Naive thymus-derived CD4-positive, alpha-beta T cell (primary cell): Measurements from ENCODE around the gene HIPK4. TPM values are rescaled to one million over a fixed set of nuclear protein-coding genes. Genes with fewer than 3 reads are reported as not detected.

Experiments used
- ATAC-seq: fragments of 150-1000 bp; cut with Tn5 transposase; 2 replicates; pipeline ENCODE4 v1.10.0; 2021; ENCODE audit warnings: mild to moderate bottlenecking, moderate library complexity
- CTCF ChIA-PET: fragments of 350-600 bp; sonication (Branson Sonifier 250); formaldehyde crosslinking; loops from one replicate; lab custom pipeline; 2021; ENCODE audit warnings: antibody characterized with exemption; lab: Charles Lee
- POLR2A ChIA-PET: fragments of 350-600 bp; sonication (Branson Sonifier 250); formaldehyde crosslinking; loops from one replicate; lab custom pipeline; 2021; ENCODE audit warnings: antibody characterized with exemption, inconsistent platforms; lab: Charles Lee
- DNase-seq, 9 donors: peaks; one replicate each; pipeline versions ENCODE4 v3.0.0 to v3.0.0-alpha.2; 2020 to 2022; ENCODE audit warnings: mixed read lengths in 1 of 9
- H3K27ac ChIP-seq: one replicate; pipeline ENCODE4 v1.7.0; 2013; ENCODE audit warnings: mild to moderate bottlenecking, low read depth, low read length, moderate library complexity
- H3K27me3 ChIP-seq, 2 donors: one replicate each; pipeline ENCODE4 v1.7.0; 2013; ENCODE audit warnings: low read length in 2 of 2, mild to moderate bottlenecking in 2 of 2, moderate library complexity in 2 of 2; ENCODE audit not compliant: control insufficient read depth in 2 of 2, insufficient read depth in 2 of 2
- H3K36me3 ChIP-seq, 3 experiments: 1 replicate in 2 of 3; 2 replicates in 1 of 3; pipeline ENCODE4 v1.7.0; 2013; ENCODE audit warnings: low read length in 3 of 3, mild to moderate bottlenecking in 3 of 3, moderate library complexity in 1 of 3; ENCODE audit not compliant: insufficient read depth in 3 of 3, control insufficient read depth in 2 of 3
- H3K4me1 ChIP-seq, 2 donors: one replicate each; pipeline ENCODE4 v1.7.0; 2013; ENCODE audit warnings: low read length in 2 of 2, mild to moderate bottlenecking in 2 of 2, moderate library complexity in 1 of 2; ENCODE audit not compliant: control insufficient read depth in 2 of 2, insufficient read depth in 2 of 2
- H3K4me3 ChIP-seq: 2 replicates; pipeline ENCODE4 v1.7.0; 2013; ENCODE audit warnings: mild to moderate bottlenecking, low read length
- H3K9me3 ChIP-seq, 3 experiments: 1 replicate in 2 of 3; 2 replicates in 1 of 3; pipeline ENCODE4 v1.7.0; 2013; ENCODE audit warnings: low read length in 3 of 3; ENCODE audit not compliant: control insufficient read depth in 2 of 3
- H3K27ac Mint-ChIP-seq, 9 donors: one replicate each; pipeline ENCODE4 v1.8.0; 2020 to 2022; ENCODE audit warnings: mixed read lengths in 9 of 9, mild to moderate bottlenecking in 8 of 9, moderate library complexity in 5 of 9, inconsistent platforms in 2 of 9
- H3K27me3 Mint-ChIP-seq, 5 donors: one replicate each; pipeline ENCODE4 v1.8.0; 2021 to 2022; ENCODE audit warnings: mixed read lengths in 5 of 5, mild to moderate bottlenecking in 1 of 5
- H3K36me3 Mint-ChIP-seq, 5 donors: one replicate each; pipeline ENCODE4 v1.8.0; 2020 to 2022; ENCODE audit warnings: mixed read lengths in 5 of 5, mild to moderate bottlenecking in 3 of 5, inconsistent platforms in 1 of 5
- H3K4me1 Mint-ChIP-seq, 7 donors: one replicate each; pipeline ENCODE4 v1.8.0; 2020 to 2022; ENCODE audit warnings: mixed read lengths in 7 of 7, mild to moderate bottlenecking in 3 of 7, inconsistent platforms in 1 of 7
- H3K4me3 Mint-ChIP-seq, 10 donors: one replicate each; pipeline ENCODE4 v1.8.0; 2020 to 2022; ENCODE audit warnings: mild to moderate bottlenecking in 10 of 10, mixed read lengths in 10 of 10, moderate library complexity in 6 of 10, inconsistent platforms in 2 of 10
- H3K9me3 Mint-ChIP-seq, 11 donors: one replicate each; pipeline ENCODE4 v1.8.0; 2020 to 2022; ENCODE audit warnings: mixed read lengths in 11 of 11, mild to moderate bottlenecking in 4 of 11, inconsistent platforms in 1 of 11, moderate library complexity in 1 of 11
- intact Hi-C, 2 donors: fragments of 100-400 bp; cut with micrococcal nuclease; formaldehyde crosslinking; loops; one replicate each; pipeline ENCODE4 v1.15.1; 2023
- polyA plus RNA-seq, 2 donors: library from polyadenylated mRNA; unstranded; fragments of 300-500 nt; fragmentation: Illumina TruSeq; gene quantifications; one replicate each; pipeline ENCODE4 v1.2.3, GENCODE V29; 2021
- total RNA-seq, 6 experiments: library from RNA in 5 of 6; stranded (reverse) in 5 of 6; gene quantifications; 1 replicate in 5 of 6; 2 replicates in 1 of 6; pipeline ENCODE4 v1.2.3 and lab custom pipeline; 2021 to 2026

HIPK4 gene
- total and polyA plus RNA-seq, 7 experiments from 2014 or later: 0.12 to 0.24 TPM; not detected in 5

DNA sequence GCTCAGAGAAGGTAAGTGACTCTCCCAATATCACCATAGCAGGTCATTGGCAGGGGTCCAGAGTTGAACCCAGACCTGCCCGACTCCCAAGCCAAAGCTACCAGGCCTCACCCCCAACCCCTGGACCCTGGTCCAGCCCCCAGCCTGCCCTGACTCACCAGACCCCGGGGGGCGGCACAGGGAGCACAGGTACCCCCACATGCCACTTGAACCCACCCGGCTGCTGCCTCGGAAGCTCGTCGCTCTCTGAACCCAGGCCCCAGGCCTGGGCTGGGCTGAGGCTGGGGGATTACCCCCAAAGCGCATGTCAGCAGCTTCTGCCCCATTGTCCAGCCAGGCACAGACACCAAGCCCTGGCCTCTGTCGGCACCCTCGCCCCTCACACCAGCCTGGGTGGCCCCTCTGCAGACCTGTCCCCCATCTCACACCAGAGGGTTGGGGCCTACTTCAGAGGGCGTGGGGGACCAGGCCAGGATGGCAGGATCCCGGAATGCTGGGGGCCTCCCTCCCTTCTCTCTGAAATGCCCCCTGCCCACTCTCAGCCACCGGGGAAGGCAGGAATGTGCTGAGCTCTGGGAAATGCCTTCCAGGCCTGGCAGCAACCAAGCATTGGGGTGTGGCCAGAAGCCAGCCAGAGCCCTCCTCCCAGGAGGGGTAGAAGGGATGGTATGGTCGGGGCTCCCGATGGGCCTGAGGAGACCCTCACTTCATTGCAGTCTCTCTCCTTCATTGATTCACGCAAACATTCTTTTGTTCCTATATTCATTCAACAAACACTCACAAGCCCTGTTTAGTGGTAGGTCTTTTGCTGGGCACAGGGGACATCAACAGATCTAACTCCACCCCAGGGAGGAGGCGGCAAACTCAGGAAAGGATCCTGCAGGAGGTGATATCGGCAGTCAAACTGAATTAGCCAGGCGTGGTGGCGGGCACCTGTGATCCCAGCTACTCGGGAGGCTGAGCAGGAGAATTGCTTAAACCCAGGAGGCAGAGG lies 24.9 kb upstream of the HIPK4 start:
- intact Hi-C loops: no loop called here
- Mint-ChIP-seq H3K36me3 (no peaks in the 10 kb centered on the region), H3K27me3 (peaks cover 0 to 5% (median 0%) of the 10 kb centered on the region in 5 donors), H3K4me3 (no peak overlapping the region), H3K9me3 (peaks cover 0 to 3% (median 0%) of the 10 kb centered on the region in 11 donors), H3K27ac (no peak overlapping the region), H3K4me1 (peaks cover 0 to 37% (median 16%) of the 10 kb centered on the region in 7 donors)
- ChIA-PET POLR2A (interaction anchor here (0.9 to 1.2 kb wide), 2 partner anchors 12 to 27 kb away, joined by 3 to 5 read pairs; no protein-coding TSS in a partner anchor), CTCF (no interaction called here)
- Histone ChIP-seq H3K4me1 (no peaks in the 10 kb centered on the region), H3K27me3 (no peaks in the 10 kb centered on the region), H3K27ac (no peak overlapping the region), H3K9me3 (no peaks in the 10 kb centered on the region), H3K4me3 (no peak overlapping the region), H3K36me3 (no peaks in the 10 kb centered on the region)
- ATAC-seq (no peak), DNase-seq (no peak)

DNA sequence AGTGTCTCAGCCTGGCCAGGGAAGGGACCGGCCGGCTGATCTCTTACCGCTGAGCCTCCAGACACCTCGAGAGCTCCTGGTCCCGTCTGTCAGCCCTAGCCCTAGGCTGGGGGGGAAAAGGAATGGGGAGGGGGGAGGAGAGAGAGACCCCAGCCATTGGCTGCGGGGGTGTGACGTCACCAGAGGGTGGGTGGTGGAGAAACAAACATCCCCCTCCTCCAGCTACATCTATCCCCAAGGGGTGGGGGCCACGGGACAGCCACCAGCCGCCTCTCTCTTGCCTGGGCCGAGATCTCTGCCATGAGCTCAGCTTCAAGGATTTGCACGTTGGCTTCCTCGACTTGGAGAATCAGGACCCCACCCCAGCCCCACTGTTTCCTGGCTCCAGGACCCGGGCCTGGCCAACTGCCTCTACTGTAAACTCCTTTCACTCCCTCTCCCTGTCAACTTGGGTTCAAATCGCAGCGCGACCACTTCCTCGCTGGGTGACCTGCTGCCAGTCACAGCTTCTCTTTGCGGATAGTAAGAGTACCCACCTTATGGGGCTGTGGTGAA lies 23.4 kb upstream of the HIPK4 start, which contains the start of gene PRX:
Gene PRX, minus strand, starts transcription at position 88 of the 555 bp plus-strand sequence. CDS start 5,446 bp downstream, outside the sequence.
- no peaks in the 10 kb centered on the region for H3K9me3 ChIP-seq
- no peaks in the 10 kb centered on the region for H3K36me3 ChIP-seq
- H3K27ac ChIP-seq: no peak within 1 kb of the TSS
- H3K27me3 ChIP-seq: no peaks in the 10 kb centered on the region
- H3K4me1 ChIP-seq: no peaks in the 10 kb centered on the region
- Mint-ChIP-seq H3K36me3 (no peaks in the 10 kb centered on the region), H3K27ac (peak within 1 kb of the TSS in 3 of 9 donors; percentile 2 to 15 (median 4)), H3K27me3 (peaks cover 0 to 5% (median 0%) of the 10 kb centered on the region in 5 donors), H3K4me3 (no peak within 1 kb of the TSS), H3K9me3 (peaks cover 0 to 1% (median 0%) of the 10 kb centered on the region in 11 donors), H3K4me1 (peaks cover 0 to 31% (median 16%) of the 10 kb centered on the region in 7 donors)
- CTCF ChIA-PET: no interaction called here
- intact Hi-C loops: no loop called here
- POLR2A ChIA-PET: interaction anchor here (0.8 to 1.2 kb wide), 2 partner anchors 10 kb away, joined by 3 to 5 read pairs; no protein-coding TSS in a partner anchor
- DNase-seq (no peak), ATAC-seq (no peak)
- no peak within 1 kb of the TSS for H3K4me3 ChIP-seq

DNA sequence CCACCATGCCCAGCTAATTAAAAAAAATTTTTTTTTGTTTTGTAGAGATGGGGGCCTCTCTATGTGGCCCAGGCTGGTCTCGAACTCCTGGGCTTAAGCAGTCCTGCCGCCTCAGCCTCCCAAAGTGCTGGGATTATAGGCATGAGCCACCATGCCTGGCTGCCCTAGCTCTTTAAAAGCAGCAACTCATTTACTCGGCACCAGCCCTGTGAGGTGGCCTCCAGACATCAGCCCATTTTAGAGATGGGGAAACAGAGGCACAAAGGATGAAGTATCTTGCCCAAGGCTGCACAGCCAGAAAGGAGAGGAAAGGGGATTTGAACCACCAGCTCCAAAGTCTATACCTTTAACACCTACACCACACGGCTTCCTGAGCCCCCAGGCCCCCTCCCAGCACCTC lies 22.9 kb upstream of the HIPK4 start:
- H3K9me3 ChIP-seq: no peaks in the 10 kb centered on the region
- no peak overlapping the region for H3K4me3 ChIP-seq
- H3K4me1 ChIP-seq: peaks cover 0 to 4% of the 10 kb centered on the region in 2 donors
- intact Hi-C loops: no loop called here
- CTCF ChIA-PET: interaction anchor here (0.6 kb wide), 1 partner anchor 176 kb away, joined by 4 read pairs; no protein-coding TSS in a partner anchor
- H3K4me1 Mint-ChIP-seq: peaks cover 3 to 31% (median 17%) of the 10 kb centered on the region in 7 donors
- H3K9me3 Mint-ChIP-seq: peaks cover 0 to 1% (median 0%) of the 10 kb centered on the region in 11 donors
- no peak overlapping the region for H3K27ac Mint-ChIP-seq
- ATAC-seq (no peak), DNase-seq (no peak)
- H3K4me3 Mint-ChIP-seq: no peak overlapping the region
- peaks cover 0 to 5% (median 0%) of the 10 kb centered on the region in 5 donors for H3K27me3 Mint-ChIP-seq
- H3K27me3 ChIP-seq: no peaks in the 10 kb centered on the region
- POLR2A ChIA-PET: interaction anchor here (0.6 to 1.2 kb wide), 4 partner anchors 8 to 16 kb away, joined by 3 to 4 read pairs (median 4); partner anchors contain the start of gene SERTAD1
- no peaks in the 10 kb centered on the region for H3K36me3 ChIP-seq
- no peak overlapping the region for H3K27ac ChIP-seq
- no peaks in the 10 kb centered on the region for H3K36me3 Mint-ChIP-seq

DNA sequence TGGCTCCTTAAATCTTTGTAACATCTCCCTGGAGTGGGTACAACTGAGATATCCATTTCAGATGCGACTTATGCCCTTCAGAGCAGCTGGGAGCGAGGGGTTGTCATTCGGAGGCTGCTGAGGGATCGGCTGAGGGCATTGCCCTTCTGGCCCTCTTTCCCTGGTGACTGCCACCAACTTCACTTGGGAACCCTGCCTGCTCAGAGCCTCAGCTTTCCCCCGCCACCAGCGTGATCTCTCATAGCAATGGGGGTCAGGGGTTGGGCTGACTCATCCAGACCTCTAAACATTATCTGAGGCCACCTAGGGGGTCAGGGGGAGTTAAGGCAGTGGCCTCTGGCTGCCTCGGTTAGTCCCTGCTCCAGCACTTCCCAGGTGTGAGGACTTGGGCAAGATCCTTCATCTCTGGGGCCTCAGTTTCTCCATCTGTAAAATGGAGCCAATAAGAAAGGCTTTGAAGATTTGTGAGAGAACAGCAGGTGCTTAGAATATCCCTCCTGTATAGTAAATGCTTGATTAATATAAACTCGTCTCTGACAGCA lies 22.0 kb upstream of the HIPK4 start:
- Mint-ChIP-seq H3K4me1 (peaks cover 6 to 28% (median 15%) of the 10 kb centered on the region in 7 donors), H3K36me3 (no peaks in the 10 kb centered on the region)
- no peak for ATAC-seq

DNA sequence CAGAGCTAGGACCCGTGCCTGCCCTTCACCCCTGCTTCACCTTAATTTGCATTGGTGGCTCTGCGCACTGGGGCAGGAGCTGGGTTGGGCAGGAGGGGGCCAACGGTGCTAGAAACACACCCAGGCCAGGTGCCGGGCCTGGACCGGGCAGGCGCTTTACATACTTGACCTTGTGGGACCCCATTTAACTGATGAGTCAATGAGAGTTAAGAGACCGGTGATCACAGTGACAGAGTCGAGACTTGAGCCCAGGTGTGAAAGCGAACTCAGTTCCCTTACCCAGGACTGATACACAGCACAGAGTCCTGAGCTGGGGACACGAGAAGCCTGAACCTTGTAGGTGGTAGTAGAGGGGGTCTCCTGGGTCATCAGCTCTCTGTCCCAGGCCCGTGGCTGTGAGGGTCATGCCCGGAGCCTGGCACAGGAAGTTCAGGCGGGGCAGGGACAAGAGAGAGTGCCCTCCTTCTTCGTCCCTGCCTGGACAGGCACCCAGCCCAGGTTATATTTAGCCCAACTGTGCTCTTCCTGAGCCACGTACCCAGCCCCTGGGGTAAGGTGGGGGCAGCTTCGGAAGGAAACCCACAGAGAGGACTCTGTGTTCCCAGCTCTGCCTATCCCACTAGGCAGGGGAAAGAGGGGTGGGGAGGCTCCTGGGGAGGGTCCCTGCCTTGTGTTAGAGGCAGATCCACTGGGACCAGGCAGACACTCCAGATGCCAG lies 21.3 kb upstream of the HIPK4 start:
- Histone ChIP-seq H3K27me3 (no peaks in the 10 kb centered on the region), H3K36me3 (no peaks in the 10 kb centered on the region), H3K4me1 (peaks cover 0 to 6% of the 10 kb centered on the region in 2 donors), H3K27ac (no peak overlapping the region), H3K4me3 (no peak overlapping the region), H3K9me3 (no peaks in the 10 kb centered on the region)
- intact Hi-C loops: no loop called here
- H3K36me3 Mint-ChIP-seq: no peaks in the 10 kb centered on the region
- peaks cover 0 to 5% (median 0%) of the 10 kb centered on the region in 5 donors for H3K27me3 Mint-ChIP-seq
- DNase-seq: peak in 1 of 9 donors; percentile 3
- H3K27ac Mint-ChIP-seq: peak overlapping the region in 1 of 9 donors; percentile 80
- peaks cover 6 to 23% (median 11%) of the 10 kb centered on the region in 7 donors for H3K4me1 Mint-ChIP-seq
- ATAC-seq: no peak
- H3K4me3 Mint-ChIP-seq: no peak overlapping the region
- ChIA-PET CTCF (interaction anchor here (0.6 kb wide), 1 partner anchor 42 kb away, joined by 3 read pairs; no protein-coding TSS in a partner anchor), POLR2A (interaction anchor here (0.6 to 1.3 kb wide), 3 partner anchors 9 to 19 kb away, joined by 3 to 4 read pairs (median 4); no protein-coding TSS in a partner anchor)
- peaks cover 0 to 1% (median 0%) of the 10 kb centered on the region in 11 donors for H3K9me3 Mint-ChIP-seq

More for the DNA sequence above, 22.0 kb upstream of the HIPK4 start:
- no peak overlapping the region for H3K27ac ChIP-seq
- H3K27me3 Mint-ChIP-seq: peaks cover 0 to 5% (median 0%) of the 10 kb centered on the region in 5 donors
- H3K27ac Mint-ChIP-seq: no peak overlapping the region
- CTCF ChIA-PET: interaction anchor here (0.6 kb wide), 1 partner anchor 175 kb away, joined by 4 read pairs; no protein-coding TSS in a partner anchor
- POLR2A ChIA-PET: interaction anchor here (0.6 to 1.2 kb wide), 3 partner anchors 9 to 15 kb away, joined by 3 to 4 read pairs (median 4); partner anchors contain the start of gene SERTAD1
- no peaks in the 10 kb centered on the region for H3K36me3 ChIP-seq
- peaks cover 0 to 6% of the 10 kb centered on the region in 2 donors for H3K4me1 ChIP-seq
- H3K4me3 ChIP-seq: no peak overlapping the region
- DNase-seq: peak in 1 of 9 donors; percentile 1
- intact Hi-C loops: no loop called here
- no peaks in the 10 kb centered on the region for H3K9me3 ChIP-seq
- no peaks in the 10 kb centered on the region for H3K27me3 ChIP-seq
- no peak overlapping the region for H3K4me3 Mint-ChIP-seq
- peaks cover 0 to 1% (median 0%) of the 10 kb centered on the region in 11 donors for H3K9me3 Mint-ChIP-seq
